NT2/D1 (cell line): ENCODE data around the gene NT5C3B.
"Not testable (repeated sequence)": the region's sequence is repeated elsewhere in the genome, so short reads cannot be mapped to it uniquely, and the experiment has no call there.

ENCODE experiments used
- DNase-seq: peaks from one replicate; pipeline ENCODE4 v3.0.0-alpha.2; 2011; ENCODE audit warnings: low read depth, low spot score
- H3K27me3 ChIP-seq: 2 replicates; pipeline ENCODE4 v1.6.0; 2011; ENCODE audit warnings: mild to moderate bottlenecking; ENCODE audit not compliant: insufficient read length, insufficient read depth
- H3K36me3 ChIP-seq: 2 replicates; pipeline ENCODE4 v1.6.1; 2011; ENCODE audit warnings: mild to moderate bottlenecking, low read length, mixed read lengths; ENCODE audit not compliant: insufficient read depth, insufficient read length
- H3K4me1 ChIP-seq: 2 replicates; pipeline ENCODE4 v1.5.1; 2011; ENCODE audit not compliant: insufficient read depth, insufficient read length
- H3K4me3 ChIP-seq: 2 replicates; pipeline ENCODE4 v1.5.1; 2011; ENCODE audit warnings: low read depth; ENCODE audit not compliant: insufficient read length
- H3K9ac ChIP-seq: 2 replicates; pipeline ENCODE4 v1.6.0; 2011; ENCODE audit warnings: low read depth; ENCODE audit not compliant: insufficient read length
- H3K9me3 ChIP-seq: 2 replicates; pipeline ENCODE4 v1.5.1; 2011; ENCODE audit warnings: mild to moderate bottlenecking, low read length; ENCODE audit not compliant: insufficient read depth
- SUZ12 ChIP-seq: IDR thresholded peaks from 2 replicates; pipeline ENCODE4 v1.6.1; 2011; ENCODE audit not compliant: insufficient read length, insufficient read depth; ENCODE audit errors: extremely low read depth
- YY1 ChIP-seq: IDR thresholded peaks from 2 replicates; pipeline ENCODE4 v1.6.1; 2011; ENCODE audit not compliant: insufficient read length, insufficient read depth
- ZNF274 ChIP-seq: IDR thresholded peaks from 2 replicates; pipeline ENCODE4 v1.6.1; 2011; ENCODE audit warnings: mild to moderate bottlenecking, low read depth, low read length

The NT5C3B gene

GRCh38 chr17:41863074-41863848 is 27.2 kb upstream of the NT5C3B start:
- H3K9me3 ChIP-seq = no peaks in the 10 kb centered on the region
- H3K4me3 ChIP-seq = peak overlapping the region; percentile 98
- TF ChIP-seq SUZ12 = no peak
- TF ChIP-seq ZNF274 = no peak
- no peak for TF ChIP-seq YY1
- no peak for DNase-seq
- H3K36me3 ChIP-seq = peaks cover 21% of the 10 kb centered on the region
- no peaks in the 10 kb centered on the region for H3K27me3 ChIP-seq
- peaks cover 8% of the 10 kb centered on the region for H3K4me1 ChIP-seq
- peak overlapping the region; percentile 99 for H3K9ac ChIP-seq

GRCh38 chr17:41860254-41860931 is 24.4 kb upstream of the NT5C3B start:
- no peaks in the 10 kb centered on the region for H3K9me3 ChIP-seq
- TF ChIP-seq ZNF274 (no peak), SUZ12 (no peak)
- no peak for DNase-seq
- no peak overlapping the region for H3K4me3 ChIP-seq
- peaks cover 8% of the 10 kb centered on the region for H3K4me1 ChIP-seq
- no peaks in the 10 kb centered on the region for H3K27me3 ChIP-seq
- H3K36me3 ChIP-seq = peaks cover 6% of the 10 kb centered on the region
- H3K9ac ChIP-seq = no peak overlapping the region

GRCh38 chr17:41851382-41851781 is 15.3 kb upstream of the NT5C3B start:
- DNase-seq, H3K27me3 ChIP-seq, H3K4me3 ChIP-seq, H3K4me1 ChIP-seq, H3K9ac ChIP-seq, H3K9me3 ChIP-seq: not testable (repeated sequence)
- H3K36me3 ChIP-seq = peaks cover 44% of the 10 kb centered on the region

- no peaks in the 10 kb centered on the region for H3K4me1 ChIP-seq
- no peak for TF ChIP-seq SUZ12
- TF ChIP-seq ZNF274 = no peak
- no peak for TF ChIP-seq YY1
- H3K9ac ChIP-seq = no peak overlapping the region
- H3K36me3 ChIP-seq = peaks cover 36% of the 10 kb centered on the region
- no peak for DNase-seq
- H3K9me3 ChIP-seq = no peaks in the 10 kb centered on the region
- H3K27me3 ChIP-seq = no peaks in the 10 kb centered on the region
- no peak overlapping the region for H3K4me3 ChIP-seq
Observed at GRCh38 chr17:41849251-41849990, 13.4 kb upstream of the NT5C3B start.

GRCh38 chr17:41848788-41849187 is 12.8 kb upstream of the NT5C3B start:
- Histone ChIP-seq H3K4me1 (no peaks in the 10 kb centered on the region), H3K36me3 (peaks cover 29% of the 10 kb centered on the region), H3K9ac (no peak overlapping the region), H3K9me3 (no peaks in the 10 kb centered on the region), H3K27me3 (no peaks in the 10 kb centered on the region), H3K4me3 (no peak overlapping the region)
- TF ChIP-seq YY1 (no peak), SUZ12 (no peak)
- DNase-seq = no peak

- peaks cover 7% of the 10 kb centered on the region for H3K36me3 ChIP-seq
- no peak for DNase-seq
- no peaks in the 10 kb centered on the region for H3K27me3 ChIP-seq
- no peaks in the 10 kb centered on the region for H3K9me3 ChIP-seq
- no peak overlapping the region for H3K4me3 ChIP-seq
- TF ChIP-seq YY1 = no peak
- no peak for TF ChIP-seq ZNF274
- TF ChIP-seq SUZ12 = no peak
- H3K9ac ChIP-seq = no peak overlapping the region
- no peaks in the 10 kb centered on the region for H3K4me1 ChIP-seq
Observed at GRCh38 chr17:41844971-41845370, 8.9 kb upstream of the NT5C3B start.

GRCh38 chr17:41840781-41841180 is 4.7 kb upstream of the NT5C3B start:
- H3K4me1 ChIP-seq, H3K9me3 ChIP-seq, H3K9ac ChIP-seq, H3K36me3 ChIP-seq, DNase-seq, H3K4me3 ChIP-seq: not testable (repeated sequence)
- H3K27me3 ChIP-seq = peaks cover 16% of the 10 kb centered on the region

- H3K9me3 ChIP-seq, H3K36me3 ChIP-seq, H3K4me1 ChIP-seq, DNase-seq, H3K9ac ChIP-seq, H3K4me3 ChIP-seq: not testable (repeated sequence)
- peaks cover 22% of the 10 kb centered on the region for H3K27me3 ChIP-seq
Observed at GRCh38 chr17:41839448-41839847, 3.4 kb upstream of the NT5C3B start.
